ENCODE data around the gene PSORS1C1. TPM values are rescaled to one million over a fixed set of nuclear protein-coding genes. Genes with fewer than 3 reads are reported as not detected.

The PSORS1C1 gene
- total RNA-seq, 4 donors from 2014 or later, result 4.1 to 15.8 (median 5.5) TPM

DNA sequence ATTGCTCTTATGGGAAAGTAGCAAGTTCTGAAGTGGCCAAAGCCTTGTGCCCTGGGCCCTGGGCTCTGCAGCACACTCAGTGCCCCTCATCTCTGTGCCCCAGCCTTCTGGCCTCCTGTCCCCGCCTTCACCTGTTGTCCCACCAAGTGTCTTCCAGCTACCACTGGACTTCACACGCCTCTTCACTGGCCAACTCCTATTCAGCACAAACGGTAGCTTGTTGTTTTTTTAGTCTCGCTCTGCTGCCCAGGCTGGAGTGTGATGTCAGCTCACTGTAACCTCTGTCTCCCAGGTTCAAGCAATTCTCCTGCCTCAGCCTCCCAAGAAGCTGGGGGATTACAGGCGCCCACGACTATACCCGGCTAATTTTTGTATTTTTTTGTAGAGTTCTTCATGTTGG is 38.2 kb downstream of the PSORS1C1 start:
- Histone ChIP-seq H3K36me3 (peaks cover 46% of the 10 kb centered on the region), H3K4me1 (peaks cover 8% of the 10 kb centered on the region), H3K9me3 (no peaks in the 10 kb centered on the region), H3K27me3 (no peaks in the 10 kb centered on the region), H3K4me3 (no peak overlapping the region), H3K27ac (no peak overlapping the region)
- DNase-seq (ENCODE audit: low spot score in 2 of 2), result no peak
- TF ChIP-seq POLR2AphosphoS5 (IDR thresholded peaks at IDR 0.05) (no peak), POLR2A (IDR thresholded peaks at IDR 0.05) (no peak), EP300 (IDR thresholded peaks at IDR 0.05) (no peak)
- TF ChIP-seq, protein P1, sequence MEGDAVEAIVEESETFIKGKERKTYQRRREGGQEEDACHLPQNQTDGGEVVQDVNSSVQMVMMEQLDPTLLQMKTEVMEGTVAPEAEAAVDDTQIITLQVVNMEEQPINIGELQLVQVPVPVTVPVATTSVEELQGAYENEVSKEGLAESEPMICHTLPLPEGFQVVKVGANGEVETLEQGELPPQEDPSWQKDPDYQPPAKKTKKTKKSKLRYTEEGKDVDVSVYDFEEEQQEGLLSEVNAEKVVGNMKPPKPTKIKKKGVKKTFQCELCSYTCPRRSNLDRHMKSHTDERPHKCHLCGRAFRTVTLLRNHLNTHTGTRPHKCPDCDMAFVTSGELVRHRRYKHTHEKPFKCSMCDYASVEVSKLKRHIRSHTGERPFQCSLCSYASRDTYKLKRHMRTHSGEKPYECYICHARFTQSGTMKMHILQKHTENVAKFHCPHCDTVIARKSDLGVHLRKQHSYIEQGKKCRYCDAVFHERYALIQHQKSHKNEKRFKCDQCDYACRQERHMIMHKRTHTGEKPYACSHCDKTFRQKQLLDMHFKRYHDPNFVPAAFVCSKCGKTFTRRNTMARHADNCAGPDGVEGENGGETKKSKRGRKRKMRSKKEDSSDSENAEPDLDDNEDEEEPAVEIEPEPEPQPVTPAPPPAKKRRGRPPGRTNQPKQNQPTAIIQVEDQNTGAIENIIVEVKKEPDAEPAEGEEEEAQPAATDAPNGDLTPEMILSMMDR (IDR thresholded peaks at IDR 0.05), result no peak
- 93% methylated on average over 7 of the region's 7 CpGs for WGBS

DNA sequence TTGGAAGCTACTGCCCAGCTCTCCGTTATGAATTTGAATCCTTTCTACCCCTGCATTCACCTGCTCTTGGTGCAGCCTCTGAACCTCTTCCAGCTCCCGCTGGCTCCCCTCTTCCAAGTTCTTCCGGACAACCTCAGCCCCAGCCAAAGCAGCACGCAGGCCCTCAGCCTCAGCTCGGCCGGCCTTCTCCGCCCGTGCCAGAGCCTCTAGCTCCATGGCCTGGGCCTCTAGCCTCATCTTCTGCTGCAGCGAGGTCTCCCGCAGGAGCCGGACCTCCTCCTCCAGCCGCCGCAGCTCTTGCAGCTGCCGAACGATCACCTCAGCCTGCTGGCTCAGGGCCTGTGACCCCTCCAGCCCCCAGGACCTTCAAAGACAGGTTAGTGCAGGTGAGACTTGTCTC is 39.8 kb downstream of the PSORS1C1 start:
- Histone ChIP-seq H3K27me3 (no peaks in the 10 kb centered on the region), H3K27ac (no peak overlapping the region), H3K4me3 (no peak overlapping the region), H3K4me1 (peaks cover 16% of the 10 kb centered on the region), H3K36me3 (peaks cover 38% of the 10 kb centered on the region), H3K9me3 (no peaks in the 10 kb centered on the region)
- WGBS, result 95% methylated on average over 13 of the region's 15 CpGs
- no peak for DNase-seq (ENCODE audit: low spot score in 2 of 2)
- TF ChIP-seq POLR2AphosphoS5 (IDR thresholded peaks at IDR 0.05) (no peak), EP300 (IDR thresholded peaks at IDR 0.05) (no peak), POLR2A (IDR thresholded peaks at IDR 0.05) (no peak)
- TF ChIP-seq, protein P1 (IDR thresholded peaks at IDR 0.05), result no peak

DNA sequence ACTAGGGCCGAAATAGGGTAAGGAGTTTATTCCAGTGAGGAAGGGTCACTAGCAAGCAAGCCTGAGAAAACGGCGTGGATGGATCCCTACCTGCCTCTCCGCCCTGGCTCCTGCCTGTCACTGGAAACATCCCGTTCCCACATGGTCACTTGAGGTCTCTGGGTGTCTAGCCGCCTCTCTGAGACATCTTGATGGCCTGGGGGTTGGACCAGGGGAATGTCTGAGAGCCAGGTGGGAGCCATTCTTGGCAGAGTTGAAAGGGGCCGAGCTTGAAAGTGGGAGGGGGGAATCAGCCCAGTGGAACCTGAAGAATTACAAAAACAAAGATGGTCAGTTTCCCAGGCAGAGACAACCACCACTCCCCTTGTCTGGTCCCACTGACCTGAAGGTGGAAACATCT is 42.0 kb downstream of the PSORS1C1 start:
- Histone ChIP-seq H3K4me3 (no peak overlapping the region), H3K27me3 (no peaks in the 10 kb centered on the region), H3K27ac (no peak overlapping the region), H3K36me3 (peaks cover 16% of the 10 kb centered on the region), H3K9me3 (no peaks in the 10 kb centered on the region), H3K4me1 (peaks cover 21% of the 10 kb centered on the region)
- DNase-seq (ENCODE audit: low spot score in 2 of 2), result no peak
- TF ChIP-seq POLR2AphosphoS5 (IDR thresholded peaks at IDR 0.05) (no peak), EP300 (IDR thresholded peaks at IDR 0.05) (no peak), POLR2A (IDR thresholded peaks at IDR 0.05) (no peak)
- TF ChIP-seq, protein P1 (IDR thresholded peaks at IDR 0.05), result no peak
- WGBS, result 88% methylated on average over 7 of the region's 7 CpGs

DNA sequence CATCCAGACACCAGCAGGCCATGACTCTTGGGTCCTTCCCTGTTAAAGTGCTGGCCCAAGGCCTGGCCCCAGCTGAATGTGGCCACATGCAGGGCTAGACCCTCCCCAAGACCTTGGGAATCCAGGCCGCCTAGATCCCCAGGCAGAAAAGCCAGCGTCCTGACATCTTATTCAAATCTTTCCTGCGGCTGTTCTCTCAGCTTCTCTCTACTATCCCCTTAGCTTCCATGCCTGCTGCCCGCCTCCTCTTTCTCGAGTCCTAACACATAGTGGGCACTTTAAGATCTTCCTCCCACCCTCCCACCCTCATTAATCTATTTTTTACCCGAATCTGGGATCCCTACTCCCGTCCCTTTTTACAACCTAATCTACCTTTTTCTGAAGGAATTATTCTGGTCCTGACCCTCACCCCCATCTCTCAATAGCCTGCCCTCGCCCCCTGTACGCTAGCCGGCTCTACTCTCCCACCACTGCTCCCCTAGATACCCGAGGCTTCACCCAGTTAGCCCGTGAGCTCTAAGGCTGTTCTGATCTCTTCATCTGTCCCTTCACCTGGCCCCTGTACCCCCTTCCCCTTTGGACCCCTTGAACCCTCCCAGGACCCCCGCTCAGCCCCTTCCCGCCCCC is 43.0 kb downstream of the PSORS1C1 start, which contains the start of gene CCHCR1:
CCHCR1 (minus strand) TSS at position 290 of the 627 bp plus-strand sequence; CDS start at position 88, 202 bp downstream.
- DNase-seq (ENCODE audit: low spot score in 2 of 2), result no peak
- 5% methylated on average over 14 of the region's 14 CpGs for WGBS
- H3K27ac ChIP-seq, result peak within 1 kb of the TSS; percentile 76
- H3K36me3 ChIP-seq, result peaks cover 19% of the 10 kb centered on the region
- peaks cover 21% of the 10 kb centered on the region for H3K4me1 ChIP-seq
- TF ChIP-seq POLR2A (IDR thresholded peaks at IDR 0.05) (no peak), EP300 (IDR thresholded peaks at IDR 0.05) (no peak)
- H3K27me3 ChIP-seq, result no peaks in the 10 kb centered on the region
- H3K4me3 ChIP-seq, result peak within 1 kb of the TSS; percentile 80
- H3K9me3 ChIP-seq, result no peaks in the 10 kb centered on the region

DNA sequence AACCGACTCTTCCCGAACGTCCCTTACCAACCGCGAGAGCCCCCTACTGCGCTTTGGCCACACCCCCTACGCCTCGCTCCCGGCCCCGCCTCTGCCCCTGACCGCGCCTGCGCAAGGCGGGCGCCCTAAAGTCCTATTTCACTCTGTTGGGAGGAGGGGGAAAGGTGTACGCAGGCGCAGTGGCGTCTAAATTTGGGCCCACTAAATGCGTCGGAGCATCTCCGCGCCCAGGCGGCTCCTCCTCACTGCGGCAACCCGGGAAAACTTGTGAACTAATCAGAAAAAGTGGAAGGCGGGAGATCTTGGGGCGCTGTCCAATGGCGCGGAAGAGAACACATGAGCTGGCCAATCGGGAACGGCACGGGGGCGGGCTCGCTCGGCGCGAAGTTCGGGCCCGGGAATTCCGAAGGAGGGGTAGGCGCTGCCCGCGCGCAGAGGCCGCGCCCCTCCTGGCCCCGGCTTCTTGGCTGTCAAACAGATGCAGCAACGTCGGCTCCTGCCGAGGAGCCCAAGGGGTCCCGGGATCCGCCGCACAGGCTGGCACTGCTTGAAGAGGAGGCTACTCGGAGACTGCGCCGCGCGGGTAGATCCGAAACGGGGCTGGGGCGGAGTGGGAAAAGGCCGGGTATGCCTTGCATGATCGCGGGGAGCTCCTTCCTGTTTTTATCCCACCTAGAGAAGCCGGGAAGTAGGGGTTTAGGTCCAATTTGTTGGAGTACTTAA is 43.7 kb downstream of the PSORS1C1 start, which contains the start of gene TCF19:
TCF19 (plus strand) TSS at position 450 of the 723 bp plus-strand sequence. CDS start 881 bp downstream, outside the sequence.
- peak; percentile 99 to 100 for DNase-seq (ENCODE audit: low spot score in 2 of 2)
- Histone ChIP-seq H3K9me3 (no peaks in the 10 kb centered on the region), H3K27ac (peak within 1 kb of the TSS; percentile 76), H3K27me3 (no peaks in the 10 kb centered on the region), H3K4me3 (peak within 1 kb of the TSS; percentile 80), H3K4me1 (peaks cover 21% of the 10 kb centered on the region), H3K36me3 (peaks cover 23% of the 10 kb centered on the region)
- WGBS, result under 1% methylated on average over 49 of the region's 65 CpGs
- TF ChIP-seq, protein P1 (IDR thresholded peaks at IDR 0.05), result no peak
- TF ChIP-seq POLR2A (IDR thresholded peaks at IDR 0.05) (peak in 1 of 2 donors; percentile 17), POLR2AphosphoS5 (IDR thresholded peaks at IDR 0.05) (peak in 1 of 3 donors; percentile 49)
